Panc1 (cell line): Measurements from ENCODE around the gene CHST11.

Experiments used
- POLR2AphosphoS5 ChIP-seq: IDR thresholded peaks from 2 replicates; pipeline ENCODE4 v1.6.1; 2012; ENCODE audit warnings: mild to moderate bottlenecking, low read depth, low read length, moderate library complexity
- TCF7L2 ChIP-seq: IDR thresholded peaks from 2 replicates; pipeline ENCODE4 v1.6.1; 2011; ENCODE audit warnings: mild to moderate bottlenecking, low read depth, low read length, inconsistent platforms
- TF ChIP-seq, protein P1 (sequence below): fragments of 450-650 bp; IDR thresholded peaks from 2 replicates; pipeline ENCODE4 v1.5.1; 2017; ENCODE audit warnings: mild to moderate bottlenecking
- TF ChIP-seq, protein P2 (sequence below), 2 experiments: IDR thresholded peaks; 2 replicates each; pipeline ENCODE4 v1.6.1; 2011 to 2012; ENCODE audit warnings: low read depth in 2 of 2, control low read depth in 1 of 2, low read length in 1 of 2, mild to moderate bottlenecking in 1 of 2, moderate library complexity in 1 of 2; ENCODE audit not compliant: insufficient read depth in 1 of 2

- TF ChIP-seq, protein P1, sequence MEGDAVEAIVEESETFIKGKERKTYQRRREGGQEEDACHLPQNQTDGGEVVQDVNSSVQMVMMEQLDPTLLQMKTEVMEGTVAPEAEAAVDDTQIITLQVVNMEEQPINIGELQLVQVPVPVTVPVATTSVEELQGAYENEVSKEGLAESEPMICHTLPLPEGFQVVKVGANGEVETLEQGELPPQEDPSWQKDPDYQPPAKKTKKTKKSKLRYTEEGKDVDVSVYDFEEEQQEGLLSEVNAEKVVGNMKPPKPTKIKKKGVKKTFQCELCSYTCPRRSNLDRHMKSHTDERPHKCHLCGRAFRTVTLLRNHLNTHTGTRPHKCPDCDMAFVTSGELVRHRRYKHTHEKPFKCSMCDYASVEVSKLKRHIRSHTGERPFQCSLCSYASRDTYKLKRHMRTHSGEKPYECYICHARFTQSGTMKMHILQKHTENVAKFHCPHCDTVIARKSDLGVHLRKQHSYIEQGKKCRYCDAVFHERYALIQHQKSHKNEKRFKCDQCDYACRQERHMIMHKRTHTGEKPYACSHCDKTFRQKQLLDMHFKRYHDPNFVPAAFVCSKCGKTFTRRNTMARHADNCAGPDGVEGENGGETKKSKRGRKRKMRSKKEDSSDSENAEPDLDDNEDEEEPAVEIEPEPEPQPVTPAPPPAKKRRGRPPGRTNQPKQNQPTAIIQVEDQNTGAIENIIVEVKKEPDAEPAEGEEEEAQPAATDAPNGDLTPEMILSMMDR, result no peak
- TF ChIP-seq POLR2AphosphoS5, result no peak
- TF ChIP-seq, protein P2, sequence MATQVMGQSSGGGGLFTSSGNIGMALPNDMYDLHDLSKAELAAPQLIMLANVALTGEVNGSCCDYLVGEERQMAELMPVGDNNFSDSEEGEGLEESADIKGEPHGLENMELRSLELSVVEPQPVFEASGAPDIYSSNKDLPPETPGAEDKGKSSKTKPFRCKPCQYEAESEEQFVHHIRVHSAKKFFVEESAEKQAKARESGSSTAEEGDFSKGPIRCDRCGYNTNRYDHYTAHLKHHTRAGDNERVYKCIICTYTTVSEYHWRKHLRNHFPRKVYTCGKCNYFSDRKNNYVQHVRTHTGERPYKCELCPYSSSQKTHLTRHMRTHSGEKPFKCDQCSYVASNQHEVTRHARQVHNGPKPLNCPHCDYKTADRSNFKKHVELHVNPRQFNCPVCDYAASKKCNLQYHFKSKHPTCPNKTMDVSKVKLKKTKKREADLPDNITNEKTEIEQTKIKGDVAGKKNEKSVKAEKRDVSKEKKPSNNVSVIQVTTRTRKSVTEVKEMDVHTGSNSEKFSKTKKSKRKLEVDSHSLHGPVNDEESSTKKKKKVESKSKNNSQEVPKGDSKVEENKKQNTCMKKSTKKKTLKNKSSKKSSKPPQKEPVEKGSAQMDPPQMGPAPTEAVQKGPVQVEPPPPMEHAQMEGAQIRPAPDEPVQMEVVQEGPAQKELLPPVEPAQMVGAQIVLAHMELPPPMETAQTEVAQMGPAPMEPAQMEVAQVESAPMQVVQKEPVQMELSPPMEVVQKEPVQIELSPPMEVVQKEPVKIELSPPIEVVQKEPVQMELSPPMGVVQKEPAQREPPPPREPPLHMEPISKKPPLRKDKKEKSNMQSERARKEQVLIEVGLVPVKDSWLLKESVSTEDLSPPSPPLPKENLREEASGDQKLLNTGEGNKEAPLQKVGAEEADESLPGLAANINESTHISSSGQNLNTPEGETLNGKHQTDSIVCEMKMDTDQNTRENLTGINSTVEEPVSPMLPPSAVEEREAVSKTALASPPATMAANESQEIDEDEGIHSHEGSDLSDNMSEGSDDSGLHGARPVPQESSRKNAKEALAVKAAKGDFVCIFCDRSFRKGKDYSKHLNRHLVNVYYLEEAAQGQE (IDR thresholded peaks at IDR 0.05; ENCODE audit: insufficient read depth in 1 of 2, low read depth in 2 of 2, low read length in 1 of 2), result no peak
- no peak for TF ChIP-seq TCF7L2
Observed at GRCh38 chr12:104435175-104435574, 21.6 kb upstream of the CHST11 start.
